HG03558 (cell line): ENCODE data around the gene COL20A1.

Experiments
- ATAC-seq: cut with Tn5 transposase; IDR thresholded peaks from one replicate; pipeline ENCODE4 v1.9.1; 2021; ENCODE audit warnings: moderate number of reproducible peaks; ENCODE audit not compliant: unreplicated experiment; ENCODE audit errors: extremely low read depth

The COL20A1 gene

GRCh38 chr20:63289311-63290135 lies 3.5 kb upstream of the COL20A1 start:
- no peak for ATAC-seq

- no peak for ATAC-seq
Measured at GRCh38 chr20:63290136-63290676, 2.8 kb upstream of the COL20A1 start.

GRCh38 chr20:63290677-63291472 lies 2.1 kb upstream of the COL20A1 start:
- no peak for ATAC-seq

GRCh38 chr20:63291811-63292210 lies 1.2 kb upstream of the COL20A1 start:
- ATAC-seq = no peak

- no peak for ATAC-seq
Measured at GRCh38 chr20:63292292-63292701, 689 bp upstream of the COL20A1 start.

DNA sequence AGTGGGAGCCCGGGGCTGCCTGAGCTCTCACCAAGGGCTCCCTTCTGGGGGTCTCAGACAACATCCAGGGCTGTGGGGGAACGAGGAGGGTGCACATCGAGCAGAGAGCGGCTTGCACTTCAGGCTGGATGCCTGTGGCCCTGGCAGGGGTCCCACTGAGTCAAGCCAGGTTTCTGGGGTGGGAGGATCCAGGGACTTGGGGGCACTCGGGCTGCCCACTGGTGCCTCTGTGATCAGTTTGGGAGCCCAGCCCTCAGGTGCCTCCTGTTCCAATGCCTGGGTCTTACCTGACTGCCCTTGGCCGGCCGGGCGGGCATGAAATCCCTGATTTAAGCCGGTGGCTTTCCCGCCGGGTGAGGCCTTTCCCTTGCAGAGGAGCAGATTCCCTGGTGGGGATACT lies 470 bp downstream of the COL20A1 start:
- no peak for ATAC-seq

- ATAC-seq = no peak
Measured at GRCh38 chr20:63293871-63294535, 1.0 kb downstream of the COL20A1 start.

- no peak for ATAC-seq
Measured at GRCh38 chr20:63294536-63294900, 1.5 kb downstream of the COL20A1 start.

DNA sequence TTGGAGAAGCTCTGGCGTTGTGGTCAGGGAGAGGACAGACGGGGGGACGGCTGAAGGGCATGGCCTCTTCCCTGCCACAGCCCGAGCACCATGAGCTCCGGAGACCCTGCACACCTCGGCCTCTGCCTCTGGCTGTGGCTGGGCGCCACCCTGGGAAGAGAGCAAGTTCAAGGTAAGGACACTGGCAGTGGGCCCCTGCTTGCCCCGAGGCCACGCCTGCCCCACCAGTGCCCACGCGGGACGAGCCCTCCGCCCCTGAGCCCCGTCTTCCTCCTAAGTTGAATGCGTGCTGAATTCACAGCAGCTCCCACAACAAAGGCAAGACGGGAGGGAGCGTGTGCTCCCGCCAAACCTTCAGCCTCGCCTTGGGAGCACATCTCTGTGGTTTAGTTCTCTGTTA lies 2.0 kb downstream of the COL20A1 start:
- no peak for ATAC-seq

DNA sequence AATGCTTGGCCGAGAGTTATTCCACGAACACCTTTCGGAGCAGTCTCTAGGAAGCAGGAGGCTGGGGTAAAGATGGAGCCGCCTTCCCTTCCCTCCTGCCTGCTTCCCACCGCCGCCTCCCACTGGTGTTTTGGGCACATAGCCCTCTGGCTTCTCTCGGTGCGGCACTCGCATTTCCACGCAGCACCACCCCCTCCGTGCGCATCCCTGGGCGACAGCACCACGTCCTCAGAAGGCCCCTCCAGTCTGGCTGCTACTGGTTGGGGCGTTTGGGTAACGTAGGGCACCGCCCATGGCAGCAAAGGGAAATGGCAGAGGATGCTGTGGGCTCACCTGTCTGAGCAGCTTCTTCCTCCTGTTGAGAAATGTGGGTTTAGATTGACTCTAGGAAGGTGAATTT lies 2.4 kb downstream of the COL20A1 start:
- no peak for ATAC-seq

DNA sequence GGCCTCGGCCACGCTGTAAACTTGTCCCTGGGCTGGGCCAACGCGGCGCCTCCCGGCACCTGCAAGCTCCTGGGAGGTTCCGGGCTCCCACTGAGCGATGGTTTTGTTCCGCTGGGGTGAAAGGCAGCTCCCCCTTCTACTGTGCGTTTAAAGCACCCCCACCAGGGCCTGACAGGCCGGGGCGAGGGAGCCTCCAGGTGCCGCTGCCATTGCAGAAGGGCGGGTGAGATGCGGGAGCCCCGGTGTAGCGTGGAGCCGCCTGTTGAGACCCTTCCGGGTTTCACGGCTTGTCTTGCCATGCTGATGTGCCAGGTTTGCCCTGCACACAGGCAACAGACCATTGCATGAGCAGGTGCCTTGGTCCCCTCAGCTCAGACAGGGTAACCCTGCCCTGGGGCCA lies 2.9 kb downstream of the COL20A1 start:
- no peak for ATAC-seq

DNA sequence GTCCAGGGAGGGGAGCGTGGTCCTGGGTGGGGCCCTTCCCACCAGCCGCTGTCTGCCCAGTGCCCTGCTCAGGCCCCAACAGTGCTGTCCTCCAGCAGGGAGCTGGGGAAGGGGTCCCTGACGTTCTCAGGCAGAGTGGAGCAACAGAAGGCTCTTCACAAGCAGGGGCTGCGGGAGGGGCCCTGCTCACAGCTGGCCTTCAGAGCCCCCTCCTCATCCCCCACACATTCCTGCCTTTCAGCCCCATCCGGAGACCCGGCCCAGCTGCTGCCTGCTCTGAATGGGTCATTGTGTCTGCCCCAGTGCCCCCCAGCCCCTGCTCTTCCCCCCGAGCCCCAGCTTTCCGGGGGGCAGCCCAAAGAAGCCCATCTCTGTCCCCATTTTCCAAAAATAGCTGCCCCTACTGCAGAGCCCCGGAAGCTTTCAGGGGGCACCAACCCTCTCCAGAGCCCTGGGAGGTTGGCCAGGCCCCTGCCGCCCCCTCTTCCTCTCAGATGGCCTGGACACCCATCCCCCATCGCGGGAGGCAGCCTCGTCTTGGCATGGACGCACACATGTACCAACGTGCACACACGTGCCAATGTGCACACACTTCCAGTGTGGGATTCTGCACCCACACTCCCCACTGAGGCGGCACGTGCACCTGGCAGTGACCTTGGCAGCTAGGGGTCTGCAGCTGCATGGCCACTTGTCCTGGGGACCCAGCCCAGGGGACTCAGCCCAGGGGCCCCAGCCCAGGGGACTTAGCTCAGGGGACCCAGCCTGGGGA lies 3.7 kb downstream of the COL20A1 start:
- no peak for ATAC-seq

DNA sequence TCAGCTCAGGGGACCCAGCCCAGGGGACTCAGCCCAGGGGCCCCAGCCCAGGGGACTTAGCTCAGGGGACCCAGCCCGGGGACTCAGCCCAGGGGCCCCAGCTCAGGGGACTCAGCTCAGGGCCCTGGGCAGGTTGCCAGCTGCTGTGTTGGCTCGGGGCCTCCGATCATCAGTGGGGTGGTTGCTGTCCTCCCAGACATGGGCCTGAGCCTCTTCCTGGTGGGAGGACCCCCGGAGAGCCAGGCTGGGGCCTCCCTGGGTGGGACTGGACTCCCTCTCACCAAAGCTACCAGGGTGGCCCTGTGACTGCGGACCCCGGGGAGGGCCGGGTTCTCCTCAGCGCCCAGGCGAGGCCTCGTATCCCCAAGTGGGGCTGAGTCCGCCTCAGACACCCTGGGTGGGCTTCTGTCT lies 4.4 kb downstream of the COL20A1 start:
- no peak for ATAC-seq

DNA sequence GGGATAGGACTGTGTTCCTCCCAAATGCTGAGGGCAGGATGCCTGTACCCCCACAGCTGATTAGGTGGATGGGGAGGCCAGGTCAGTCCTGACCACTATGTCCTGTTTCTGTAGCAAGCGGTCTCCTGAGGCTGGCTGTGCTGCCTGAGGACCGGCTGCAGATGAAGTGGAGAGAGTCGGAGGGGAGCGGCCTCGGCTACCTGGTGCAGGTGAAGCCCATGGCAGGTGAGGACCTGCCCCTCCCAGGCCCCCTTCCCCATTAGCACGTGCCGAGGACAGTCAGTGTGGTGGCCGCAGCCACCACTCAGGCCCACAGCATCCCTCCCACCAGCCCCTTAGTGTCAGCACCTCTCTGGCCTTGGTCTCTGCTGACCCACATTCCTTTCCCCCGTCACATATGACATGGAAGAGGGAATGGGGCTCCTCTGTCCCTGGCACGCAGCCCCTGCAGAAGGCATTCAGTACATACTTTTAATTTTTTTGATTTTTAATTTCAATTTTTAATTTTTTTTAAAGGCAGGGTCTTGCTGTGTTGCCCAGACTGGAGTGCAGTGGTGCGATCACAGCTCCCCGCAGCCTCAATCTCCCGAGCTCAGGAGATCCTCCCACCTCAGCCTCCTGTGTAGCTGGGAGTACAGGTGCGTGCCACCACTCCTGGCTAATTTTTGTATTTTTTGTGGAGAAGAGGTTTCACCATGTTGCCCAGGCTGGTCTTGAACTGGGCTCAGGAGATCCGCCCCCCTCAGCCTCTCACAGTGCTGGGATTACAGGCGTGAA lies 5.0 kb downstream of the COL20A1 start:
- no peak for ATAC-seq

GRCh38 chr20:63298731-63299312 lies 5.8 kb downstream of the COL20A1 start:
- no peak for ATAC-seq

DNA sequence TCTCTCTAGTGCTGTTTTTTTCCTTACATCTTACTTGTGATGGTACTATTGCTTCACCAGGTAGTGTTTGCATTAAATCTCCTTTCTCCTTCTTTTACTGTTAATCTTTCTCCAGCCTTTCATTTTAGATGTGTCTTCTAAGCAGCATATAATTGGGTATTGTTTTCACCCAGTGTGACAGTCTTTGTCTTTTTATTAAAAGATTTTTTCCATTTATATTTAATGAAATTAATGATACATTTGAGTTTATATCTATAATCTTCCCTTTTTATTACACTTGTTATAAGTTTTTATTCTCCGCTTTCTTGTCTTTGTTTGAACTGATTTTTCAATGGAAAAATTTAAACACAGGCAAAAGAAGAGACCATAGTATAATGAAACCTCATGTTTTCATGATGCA lies 8.7 kb downstream of the COL20A1 start:
- no peak for ATAC-seq

DNA sequence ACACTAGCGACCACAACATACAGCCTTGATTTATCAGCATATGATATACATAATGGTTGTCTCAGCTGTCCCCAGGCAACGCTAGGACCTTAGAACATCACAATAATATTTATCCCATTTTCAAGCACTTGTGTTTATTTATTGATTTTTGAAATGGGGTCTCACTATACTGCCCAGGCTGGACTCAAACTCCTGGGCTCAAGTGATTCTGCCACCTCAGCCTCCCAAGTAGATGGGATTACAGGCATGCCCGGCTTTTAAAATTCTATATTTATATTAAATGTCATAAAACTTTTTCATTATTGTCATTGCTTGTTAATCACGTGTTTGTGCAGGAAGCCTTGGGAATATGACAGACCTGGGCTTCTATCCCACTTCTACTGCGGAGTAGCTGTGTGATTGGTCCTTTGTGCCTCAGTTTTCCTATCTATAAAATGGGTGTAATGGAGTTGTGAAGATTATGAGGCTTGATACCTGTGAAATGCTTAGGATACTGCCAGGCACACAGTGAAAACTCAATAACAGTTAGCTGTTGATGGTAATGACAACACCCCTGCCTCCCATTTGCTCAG lies 10.2 kb downstream of the COL20A1 start:
- ATAC-seq = no peak

DNA sequence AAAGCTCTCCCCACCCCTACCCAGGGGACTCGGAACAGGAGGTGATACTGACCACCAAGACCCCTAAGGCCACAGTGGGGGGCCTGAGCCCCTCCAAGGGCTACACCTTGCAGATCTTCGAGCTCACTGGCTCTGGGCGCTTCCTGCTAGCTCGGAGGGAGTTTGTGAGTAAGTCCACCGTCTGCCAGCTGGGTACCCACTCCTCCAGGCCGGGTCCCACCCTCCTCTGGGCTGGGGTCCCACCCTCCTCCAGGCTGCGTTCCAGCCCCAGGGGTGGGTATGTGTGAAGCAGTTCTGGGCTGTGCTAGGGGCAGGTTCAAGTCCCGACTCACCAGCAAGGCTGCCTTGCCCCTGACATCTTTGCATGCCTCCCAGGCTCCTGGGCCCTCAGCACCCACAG lies 12.4 kb downstream of the COL20A1 start:
- ATAC-seq = no peak
